22Rv1 (cell line): ENCODE results near the gene RAB24.

ENCODE experiments used
- ZFX ChIP-seq: fragments of 450-650 bp; IDR thresholded peaks from 2 replicates; pipeline ENCODE4 v1.6.1; 2017; ENCODE audit warnings: antibody characterized with exemption, borderline replicate concordance
- TF ChIP-seq, protein P1 (sequence below): fragments of 450-650 bp; IDR thresholded peaks from 2 replicates; pipeline ENCODE4 v1.5.1; 2017; ENCODE audit warnings: mild to moderate bottlenecking

DNA sequence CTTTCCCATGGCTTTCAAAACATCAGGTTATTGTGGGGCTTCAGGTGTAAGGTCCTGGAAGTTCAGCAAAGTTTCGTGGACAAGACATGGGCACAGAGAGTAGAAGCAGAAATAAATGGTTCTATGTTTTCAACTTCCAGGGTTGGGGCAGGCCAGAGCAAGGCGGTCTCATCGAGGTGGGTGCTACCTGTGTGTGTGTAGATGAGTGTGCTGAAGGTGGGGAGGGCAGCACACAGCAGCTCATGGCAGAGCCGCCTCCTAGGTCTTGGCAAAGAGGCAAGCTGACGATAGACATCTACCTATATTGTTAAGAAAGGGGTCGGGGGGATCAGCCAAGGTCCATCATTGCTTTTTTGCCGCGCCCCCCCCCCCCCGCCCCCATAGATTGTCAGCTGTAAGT, 3.8 kb downstream of the RAB24 start:
- TF ChIP-seq, protein P1, sequence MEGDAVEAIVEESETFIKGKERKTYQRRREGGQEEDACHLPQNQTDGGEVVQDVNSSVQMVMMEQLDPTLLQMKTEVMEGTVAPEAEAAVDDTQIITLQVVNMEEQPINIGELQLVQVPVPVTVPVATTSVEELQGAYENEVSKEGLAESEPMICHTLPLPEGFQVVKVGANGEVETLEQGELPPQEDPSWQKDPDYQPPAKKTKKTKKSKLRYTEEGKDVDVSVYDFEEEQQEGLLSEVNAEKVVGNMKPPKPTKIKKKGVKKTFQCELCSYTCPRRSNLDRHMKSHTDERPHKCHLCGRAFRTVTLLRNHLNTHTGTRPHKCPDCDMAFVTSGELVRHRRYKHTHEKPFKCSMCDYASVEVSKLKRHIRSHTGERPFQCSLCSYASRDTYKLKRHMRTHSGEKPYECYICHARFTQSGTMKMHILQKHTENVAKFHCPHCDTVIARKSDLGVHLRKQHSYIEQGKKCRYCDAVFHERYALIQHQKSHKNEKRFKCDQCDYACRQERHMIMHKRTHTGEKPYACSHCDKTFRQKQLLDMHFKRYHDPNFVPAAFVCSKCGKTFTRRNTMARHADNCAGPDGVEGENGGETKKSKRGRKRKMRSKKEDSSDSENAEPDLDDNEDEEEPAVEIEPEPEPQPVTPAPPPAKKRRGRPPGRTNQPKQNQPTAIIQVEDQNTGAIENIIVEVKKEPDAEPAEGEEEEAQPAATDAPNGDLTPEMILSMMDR: no peak
- TF ChIP-seq ZFX: no peak
